ENCODE results near the gene SLC6A18.

SLC6A18 gene, protein sequence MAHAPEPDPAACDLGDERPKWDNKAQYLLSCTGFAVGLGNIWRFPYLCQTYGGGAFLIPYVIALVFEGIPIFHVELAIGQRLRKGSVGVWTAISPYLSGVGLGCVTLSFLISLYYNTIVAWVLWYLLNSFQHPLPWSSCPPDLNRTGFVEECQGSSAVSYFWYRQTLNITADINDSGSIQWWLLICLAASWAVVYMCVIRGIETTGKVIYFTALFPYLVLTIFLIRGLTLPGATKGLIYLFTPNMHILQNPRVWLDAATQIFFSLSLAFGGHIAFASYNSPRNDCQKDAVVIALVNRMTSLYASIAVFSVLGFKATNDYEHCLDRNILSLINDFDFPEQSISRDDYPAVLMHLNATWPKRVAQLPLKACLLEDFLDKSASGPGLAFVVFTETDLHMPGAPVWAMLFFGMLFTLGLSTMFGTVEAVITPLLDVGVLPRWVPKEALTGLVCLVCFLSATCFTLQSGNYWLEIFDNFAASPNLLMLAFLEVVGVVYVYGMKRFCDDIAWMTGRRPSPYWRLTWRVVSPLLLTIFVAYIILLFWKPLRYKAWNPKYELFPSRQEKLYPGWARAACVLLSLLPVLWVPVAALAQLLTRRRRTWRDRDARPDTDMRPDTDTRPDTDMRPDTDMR

GRCh38 chr5:1225081-1225480, at the start of gene SLC6A18:
Gene SLC6A18, plus strand, starts transcription at chr5:1225381. Its CDS starts 97 bp downstream, at chr5:1225478.
- DNase-seq = no peak

GRCh38 chr5:1175801-1176472, 49.2 kb upstream of the SLC6A18 start:
- no peak for DNase-seq

GRCh38 chr5:1176473-1177391, 48.4 kb upstream of the SLC6A18 start:
- no peak for DNase-seq

DNA sequence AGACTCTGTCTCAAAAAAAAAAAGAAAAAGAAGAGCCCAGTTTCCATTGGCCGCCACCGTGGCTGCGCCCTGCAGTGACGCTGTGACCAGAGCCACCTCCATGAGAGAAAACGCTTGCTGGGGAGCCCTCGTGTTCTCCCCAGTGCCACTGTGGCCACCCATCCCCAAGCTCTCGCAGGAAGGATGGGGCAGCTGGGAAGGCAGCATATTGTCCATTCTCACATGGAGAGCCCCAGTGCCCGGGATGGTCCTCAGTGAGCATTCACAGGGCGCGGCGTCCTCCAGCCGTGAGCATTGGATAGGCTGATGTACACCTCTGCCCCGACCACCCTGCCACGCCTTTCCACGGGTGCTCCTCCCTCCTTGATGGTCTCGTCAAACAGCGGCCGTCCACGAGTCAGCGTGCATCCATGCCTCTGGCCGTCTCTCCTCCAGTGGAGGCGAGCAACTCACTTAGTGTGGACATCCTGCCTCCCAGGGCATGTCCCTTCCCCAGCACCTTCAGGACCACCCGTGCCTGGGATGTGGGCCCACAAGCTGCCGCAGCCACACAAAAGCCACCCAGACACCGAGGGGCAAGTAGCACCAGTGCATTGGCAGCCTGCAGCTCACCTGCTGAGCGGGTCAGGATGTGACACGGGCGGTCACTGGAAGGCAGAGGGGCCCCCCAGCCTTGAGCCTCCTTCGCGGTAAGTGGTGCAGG, 47.2 kb upstream of the SLC6A18 start:
- DNase-seq = no peak

GRCh38 chr5:1178529-1179382, 46.4 kb upstream of the SLC6A18 start:
- DNase-seq = no peak

DNA sequence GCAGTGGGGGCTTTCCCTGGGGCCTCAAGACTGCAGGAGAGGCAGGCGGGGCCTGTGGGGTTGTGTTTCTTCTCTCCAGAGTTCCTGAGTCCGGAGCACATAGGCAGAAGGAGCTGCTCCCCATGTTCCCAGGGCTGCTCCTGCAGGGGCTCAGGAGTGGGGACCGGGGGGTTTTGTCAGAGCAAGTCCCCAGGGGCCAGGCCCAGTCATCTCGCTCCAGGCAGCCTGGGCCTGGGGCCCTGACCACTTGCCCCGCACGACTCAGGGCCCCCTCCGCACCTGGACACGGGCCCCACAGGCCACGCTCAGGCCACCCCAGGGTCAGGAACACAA, 45.8 kb upstream of the SLC6A18 start:
- no peak for DNase-seq

GRCh38 chr5:1180096-1180495, 45.1 kb upstream of the SLC6A18 start:
- DNase-seq = no peak

- no peak for DNase-seq
Observed at GRCh38 chr5:1180841-1181271, 44.3 kb upstream of the SLC6A18 start.

GRCh38 chr5:1181451-1182359, 43.5 kb upstream of the SLC6A18 start:
- no peak for DNase-seq

DNA sequence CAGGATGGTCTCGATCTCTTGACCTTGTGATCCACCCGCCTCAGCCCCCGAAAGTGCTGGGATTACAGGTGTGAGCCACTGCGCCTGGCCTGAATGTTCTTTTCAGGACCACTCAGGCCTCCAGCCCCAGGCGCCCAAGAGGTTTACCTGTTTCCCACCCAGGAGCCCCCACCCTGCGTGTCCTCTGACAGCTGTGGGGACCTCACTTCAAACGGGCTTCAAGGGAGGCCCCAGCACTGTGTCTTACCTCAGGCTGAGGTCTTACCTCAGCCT, 42.9 kb upstream of the SLC6A18 start:
- DNase-seq = no peak

GRCh38 chr5:1182633-1183423, 42.4 kb upstream of the SLC6A18 start:
- no peak for DNase-seq

DNA sequence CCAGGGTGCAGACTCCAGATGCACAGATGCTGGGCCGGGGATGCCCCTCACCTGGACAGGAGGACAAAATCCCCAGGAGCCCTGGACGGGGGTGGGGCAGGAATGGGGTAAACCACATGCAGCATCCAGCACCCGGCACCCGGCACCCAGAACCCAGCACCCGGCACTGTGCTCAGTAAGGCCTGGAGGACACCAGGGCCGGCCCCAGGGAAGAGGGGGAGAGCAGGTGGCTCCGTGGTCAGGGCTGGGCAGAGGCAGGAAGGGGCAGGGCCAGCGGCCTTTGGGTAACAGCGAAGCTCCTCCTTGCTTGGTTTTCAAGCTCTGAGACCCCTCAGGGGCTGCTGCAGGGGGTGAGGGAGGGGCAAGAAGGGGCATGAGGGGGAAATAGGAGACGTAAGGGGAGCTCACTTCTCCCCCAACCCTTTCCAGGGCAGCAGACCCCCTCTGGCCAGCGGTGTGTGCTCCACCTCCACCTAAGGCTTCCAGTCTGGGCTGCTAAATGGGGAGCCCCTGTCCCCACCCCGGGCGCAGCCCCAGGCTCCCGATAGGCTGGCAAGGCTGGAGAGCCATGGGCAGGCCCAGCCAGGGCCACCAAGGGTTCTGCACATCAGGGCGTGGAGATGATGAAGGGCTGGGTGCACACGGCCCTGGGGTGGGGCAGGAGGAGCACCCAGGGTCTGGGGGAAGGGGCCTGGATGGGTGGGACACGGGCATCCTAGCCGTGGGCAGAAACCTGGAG, 41.6 kb upstream of the SLC6A18 start:
- DNase-seq = no peak

DNA sequence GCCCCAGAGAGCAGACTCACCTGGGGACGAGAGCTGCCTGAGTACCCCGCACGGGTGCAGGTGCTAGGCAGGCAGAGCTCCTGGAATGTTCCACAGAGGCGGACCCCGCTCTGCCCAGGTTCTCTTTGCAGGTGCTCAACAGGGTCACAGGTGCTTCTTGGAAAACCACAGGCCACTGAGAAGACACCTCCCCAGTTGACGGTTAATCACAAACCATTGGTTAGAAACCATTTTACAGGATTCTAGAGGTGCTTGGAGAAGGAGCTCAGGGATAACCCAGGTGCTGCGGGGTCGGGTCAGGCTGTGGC, 41.1 kb upstream of the SLC6A18 start:
- no peak for DNase-seq

DNA sequence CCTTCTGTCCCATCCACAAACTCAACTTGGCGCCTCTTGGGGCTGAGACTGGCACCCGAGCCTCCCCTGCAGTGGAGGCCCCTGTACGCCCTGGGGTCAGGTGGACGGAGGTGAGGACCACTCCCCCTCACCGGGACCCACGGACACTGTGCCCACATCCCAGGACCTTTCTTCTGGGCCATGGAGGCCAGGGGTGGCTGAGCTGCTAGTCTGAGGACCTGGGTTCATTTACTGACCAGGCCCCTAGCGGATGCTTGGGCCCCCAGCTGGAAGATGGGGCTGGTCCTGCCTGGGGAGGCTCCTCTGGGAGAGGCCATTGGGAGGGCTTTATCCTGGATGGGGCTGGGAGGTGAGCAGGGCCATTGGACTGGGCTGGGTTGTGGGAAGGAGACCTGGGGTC, 40.7 kb upstream of the SLC6A18 start:
- DNase-seq = no peak

- no peak for DNase-seq
Observed at GRCh38 chr5:1185038-1185627, 40.0 kb upstream of the SLC6A18 start.

DNA sequence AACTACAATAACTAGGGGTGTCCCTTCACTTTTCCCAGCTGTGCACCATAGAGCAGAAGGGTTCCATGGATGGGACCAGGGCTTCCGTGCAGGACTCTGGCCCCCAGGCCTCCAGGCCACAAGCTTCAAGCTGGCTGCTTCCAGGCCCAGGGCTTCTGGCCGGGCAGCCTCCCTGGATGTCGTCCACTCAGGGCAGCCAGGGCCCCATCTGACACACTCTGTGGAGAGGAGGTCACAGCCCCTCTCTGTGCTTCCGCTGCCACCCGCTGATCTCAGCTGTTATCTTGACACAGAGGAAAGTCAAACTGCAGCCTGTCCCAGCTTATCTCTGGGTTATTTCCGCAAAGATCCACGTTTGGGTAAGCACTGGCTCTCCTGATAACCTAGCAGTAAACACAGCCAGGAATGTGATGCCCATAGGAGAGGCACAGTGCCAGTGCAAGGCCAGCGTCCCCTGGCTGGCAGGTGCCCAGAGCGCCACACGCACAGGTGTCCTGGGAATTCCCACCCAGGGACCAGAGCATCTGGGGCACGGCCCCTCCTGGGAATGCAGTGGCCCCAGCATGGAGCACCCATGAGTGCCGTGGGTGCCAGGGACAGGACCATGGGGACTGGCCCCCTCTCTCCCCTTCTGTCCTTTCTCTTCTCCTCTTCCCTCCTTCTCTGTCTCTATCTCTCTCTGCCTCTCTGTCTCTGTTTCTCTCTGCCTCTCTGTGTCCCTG, 39.4 kb upstream of the SLC6A18 start:
- no peak for DNase-seq

DNA sequence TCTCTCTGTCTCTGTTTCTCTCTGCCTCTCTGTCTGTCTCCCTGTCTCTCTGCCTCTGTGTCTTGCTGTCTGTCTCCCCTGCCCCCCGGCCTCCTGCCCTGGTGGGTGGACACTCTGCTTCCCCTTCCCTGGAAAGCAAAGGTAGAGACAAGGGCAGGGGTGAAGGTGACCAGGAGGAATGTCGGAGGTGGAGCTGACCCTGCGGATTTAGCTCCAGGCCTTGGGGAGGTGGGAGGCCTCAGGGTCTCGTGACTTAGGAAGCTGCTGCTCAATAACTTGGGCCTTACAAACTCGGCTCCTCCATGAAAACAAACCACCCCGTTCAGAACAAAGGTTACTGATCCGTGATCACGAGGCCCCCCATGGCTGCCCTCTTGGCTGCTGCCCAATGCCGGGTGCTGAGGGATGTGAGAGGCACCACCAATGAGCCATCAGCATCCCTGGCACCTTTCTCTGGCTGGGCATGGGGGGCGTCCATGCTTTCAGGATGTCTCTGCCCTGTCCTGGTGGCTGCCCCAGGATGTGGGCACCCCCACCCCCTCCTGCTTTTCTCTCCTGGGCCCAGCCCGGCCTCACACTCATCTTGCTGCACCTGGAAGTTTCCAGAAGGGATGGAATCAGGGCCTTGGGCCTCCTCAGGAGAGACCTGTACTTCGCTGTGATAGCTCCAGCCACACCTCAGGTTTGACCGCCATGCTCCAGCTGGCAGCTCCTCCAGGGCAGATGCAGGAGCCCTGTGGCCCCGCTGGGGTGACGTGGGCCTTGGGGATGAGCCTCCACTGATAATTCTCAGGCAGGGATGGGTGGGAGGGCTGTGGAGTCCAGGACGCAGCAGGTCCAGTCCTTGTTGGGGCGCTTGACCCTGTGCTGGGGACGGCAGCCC, 38.6 kb upstream of the SLC6A18 start:
- no peak for DNase-seq
